ENCODE measurements around the gene PASK. TPM values are rescaled to one million over a fixed set of nuclear protein-coding genes. Genes with fewer than 3 reads are reported as not detected.

The PASK gene
- total and polyA plus RNA-seq, 2 donors (not counting 1 experiment from before 2014, with no cell fraction given), result 48.2 to 144 TPM

DNA sequence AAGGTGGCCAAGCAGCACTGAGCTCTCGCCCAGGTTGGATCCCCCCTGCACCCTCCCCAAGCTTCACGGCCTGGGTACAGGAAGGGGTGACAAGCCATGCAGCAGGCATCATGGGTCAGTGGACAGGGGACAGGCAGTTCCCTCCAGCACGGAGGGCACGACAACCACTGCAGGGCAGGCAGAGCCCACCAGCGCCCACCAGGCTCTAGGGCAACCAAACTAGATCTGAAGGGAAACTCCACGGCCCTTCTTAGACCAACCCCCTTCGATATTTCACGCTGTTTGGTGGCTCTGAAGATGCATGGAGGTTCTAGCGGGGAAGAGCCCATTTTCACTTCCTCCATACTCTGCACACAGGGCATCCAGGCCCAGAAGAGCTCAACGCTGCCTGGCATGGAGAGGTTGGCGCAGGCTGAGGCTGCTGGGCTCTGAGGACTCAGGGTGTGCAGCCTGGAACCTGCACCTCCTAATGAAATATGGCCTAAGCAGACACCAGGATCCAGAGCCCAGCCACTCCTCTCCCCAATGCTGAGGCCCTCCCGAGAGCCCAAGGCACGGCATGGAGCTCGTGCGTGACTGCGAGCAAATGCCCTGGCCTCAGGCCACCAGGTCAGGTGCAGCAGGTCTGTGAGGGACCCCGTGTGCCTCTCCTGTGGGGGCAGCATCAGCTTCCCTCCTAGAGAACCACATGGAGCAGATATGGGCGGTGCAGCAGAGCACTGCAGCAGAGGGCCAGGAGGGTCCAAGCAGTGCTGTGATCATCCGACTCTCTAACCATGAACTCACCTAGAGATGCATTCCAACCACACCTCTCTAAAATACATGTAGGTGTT lies 38.4 kb downstream of the PASK start:
- ChIA-PET CTCF (interaction anchor here (0.6 to 3.3 kb wide), 4 partner anchors 10 to 39 kb away, joined by 4 to 20 read pairs (median 10); partner anchors contain the start of genes MTERF4, PASK and PPP1R7), POLR2A (interaction anchor here (0.8 to 2.6 kb wide), 7 partner anchors 10 to 41 kb away, joined by 3 to 29 read pairs (median 8); partner anchors contain the start of genes MTERF4, PASK and PPP1R7)
- Mint-ChIP-seq H3K4me3 (peak overlapping the region; percentile 74), H3K27me3 (no peaks in the 10 kb centered on the region), H3K27ac (peak overlapping the region; percentile 97), H3K9me3 (ENCODE audit: insufficient read depth) (no peaks in the 10 kb centered on the region), H3K4me1 (peaks cover 53% of the 10 kb centered on the region)
- peak overlapping the region in 1 of 5 experiments; percentile 3 for H3K4me3 ChIP-seq (ENCODE audit: control extremely low read depth in 1 of 5, extremely low read depth in 1 of 5, insufficient read depth in 1 of 5, low read depth in 2 of 5, low read length in 4 of 5)
- no peaks in the 10 kb centered on the region for H4K20me1 ChIP-seq (ENCODE audit: control insufficient read depth, insufficient read depth, low read length, poor library complexity, severe bottlenecking)
- peaks cover 0 to 6% (median 0%) of the 10 kb centered on the region in 3 donors for H3K9me3 ChIP-seq (ENCODE audit: control extremely low read depth in 1 of 3, control insufficient read depth in 2 of 3, insufficient read depth in 1 of 3, low read length in 2 of 3)
- peaks cover 35 to 59% of the 10 kb centered on the region in 2 donors for H3K4me1 ChIP-seq (ENCODE audit: control insufficient read depth in 2 of 2, insufficient read depth in 2 of 2, low read length in 2 of 2)
- peaks cover 0 to 29% of the 10 kb centered on the region in 2 experiments for H3K36me3 ChIP-seq (replicated peaks in 1 of 2; ENCODE audit: control extremely low read depth in 1 of 2, control insufficient read depth in 1 of 2, extremely low read depth in 1 of 2, insufficient read depth in 2 of 2, low read length in 1 of 2)
- H3K4me2 ChIP-seq (replicated peaks; ENCODE audit: low read depth, low read length, poor library complexity, severe bottlenecking), result peak overlapping the region; percentile 53
- peak; percentile 88 for DNase-seq
- peak overlapping the region; percentile 89 to 95 for H3K27ac ChIP-seq (ENCODE audit: low read length in 2 of 2)
- no peaks in the 10 kb centered on the region for H3K27me3 ChIP-seq (replicated peaks in 1 of 4; ENCODE audit: control extremely low read depth in 1 of 4, control insufficient read depth in 3 of 4, insufficient read depth in 4 of 4, low read length in 3 of 4)
- TF ChIP-seq EZH2 (IDR thresholded peaks at IDR 0.05; ENCODE audit: borderline replicate concordance, insufficient read depth, low read depth, low read length, poor library complexity, severe bottlenecking), result no peak
- TF ChIP-seq, protein P1, sequence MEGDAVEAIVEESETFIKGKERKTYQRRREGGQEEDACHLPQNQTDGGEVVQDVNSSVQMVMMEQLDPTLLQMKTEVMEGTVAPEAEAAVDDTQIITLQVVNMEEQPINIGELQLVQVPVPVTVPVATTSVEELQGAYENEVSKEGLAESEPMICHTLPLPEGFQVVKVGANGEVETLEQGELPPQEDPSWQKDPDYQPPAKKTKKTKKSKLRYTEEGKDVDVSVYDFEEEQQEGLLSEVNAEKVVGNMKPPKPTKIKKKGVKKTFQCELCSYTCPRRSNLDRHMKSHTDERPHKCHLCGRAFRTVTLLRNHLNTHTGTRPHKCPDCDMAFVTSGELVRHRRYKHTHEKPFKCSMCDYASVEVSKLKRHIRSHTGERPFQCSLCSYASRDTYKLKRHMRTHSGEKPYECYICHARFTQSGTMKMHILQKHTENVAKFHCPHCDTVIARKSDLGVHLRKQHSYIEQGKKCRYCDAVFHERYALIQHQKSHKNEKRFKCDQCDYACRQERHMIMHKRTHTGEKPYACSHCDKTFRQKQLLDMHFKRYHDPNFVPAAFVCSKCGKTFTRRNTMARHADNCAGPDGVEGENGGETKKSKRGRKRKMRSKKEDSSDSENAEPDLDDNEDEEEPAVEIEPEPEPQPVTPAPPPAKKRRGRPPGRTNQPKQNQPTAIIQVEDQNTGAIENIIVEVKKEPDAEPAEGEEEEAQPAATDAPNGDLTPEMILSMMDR (IDR thresholded peaks at IDR 0.05), result no peak
- intact Hi-C loops (cut with micrococcal nuclease), result loop anchor here (1.0 to 2.0 kb wide), 4 partner anchors 9 to 76 kb away; partner anchors contain the start of genes MTERF4 and PASK
- peaks cover 2% of the 10 kb centered on the region for H3K79me2 ChIP-seq (ENCODE audit: control insufficient read depth, insufficient read depth, low read length)
- H3K9ac ChIP-seq (ENCODE audit: low read length), result peak overlapping the region; percentile 30
- peak; percentile 79 for ATAC-seq (ENCODE audit: low read depth)
- H2AFZ ChIP-seq (ENCODE audit: insufficient read depth, low read depth, low read length, poor library complexity, severe bottlenecking), result peak overlapping the region; percentile 53
- WGBS (ENCODE audit: insufficient coverage), result 52% methylated on average over 17 of the region's 19 CpGs

All from B cell (primary cell).